T-cell (primary cell): Measurements from ENCODE around the gene ACTG2. TPM values are rescaled to one million over a fixed set of nuclear protein-coding genes. Genes with fewer than 3 reads are reported as not detected.
"Not testable (repeated sequence)": the region's sequence is repeated elsewhere in the genome, so short reads cannot be mapped to it uniquely, and the experiment has no call there.

ENCODE experiments used
- ATAC-seq, 4 experiments: fragments of 200-7000 bp in 3 of 4; fragments of 150-1000 bp in 1 of 4; cut with Tn5 transposase; replicated peaks in 1 of 4; 1 replicate in 3 of 4; 2 replicates in 1 of 4; pipeline ENCODE4 v1.10.0; 2021; ENCODE audit warnings: moderate library complexity in 3 of 4, mild to moderate bottlenecking in 2 of 4, moderate number of reproducible peaks in 1 of 4
- CTCF ChIA-PET, 2 donors: fragments of 300-600 bp; sonication (Branson Sonifier 250); formaldehyde crosslinking; loops; one replicate each; lab custom pipeline; 2022; ENCODE audit warnings: antibody characterized with exemption in 2 of 2; lab: Charles Lee
- POLR2A ChIA-PET, 2 donors: fragments of 300-600 bp; sonication (Branson Sonifier 250); formaldehyde crosslinking; loops; one replicate each; lab custom pipeline; 2022; ENCODE audit warnings: antibody characterized with exemption in 2 of 2; lab: Charles Lee
- DNase-seq, 35 experiments: peaks; one replicate each; pipeline versions ENCODE4 v3.0.0 to v3.0.0-alpha.2; 2013 to 2023
- H3K27ac ChIP-seq: one replicate; pipeline ENCODE4 v1.5.1; 2013; ENCODE audit warnings: low read length
- H3K27me3 ChIP-seq, 2 experiments: replicated peaks in 1 of 2; 1 replicate in 1 of 2; 2 replicates in 1 of 2; pipeline versions ENCODE4 v1.6.1 to v1.7.0; 2013; ENCODE audit warnings: low read length in 1 of 2, mixed read lengths in 1 of 2; ENCODE audit not compliant: control insufficient read depth in 2 of 2, insufficient read depth in 2 of 2; ENCODE audit errors: extremely low read depth in 1 of 2
- H3K36me3 ChIP-seq, 2 donors: 1 replicate in 1 of 2; 2 replicates in 1 of 2; pipeline versions ENCODE4 v1.6.1 to v1.7.0; 2013; ENCODE audit warnings: low read length in 1 of 2; ENCODE audit not compliant: control insufficient read depth in 2 of 2, insufficient read depth in 1 of 2; ENCODE audit errors: extremely low read depth in 1 of 2
- H3K4me1 ChIP-seq, 2 experiments: 1 replicate in 1 of 2; 2 replicates in 1 of 2; pipeline versions ENCODE4 v1.6.1 to v1.7.0; 2013; ENCODE audit warnings: low read length in 2 of 2, mixed read lengths in 1 of 2; ENCODE audit not compliant: insufficient read depth in 2 of 2, control insufficient read depth in 1 of 2; ENCODE audit errors: extremely low read depth in 1 of 2
- H3K4me3 ChIP-seq, 2 donors: 1 replicate in 1 of 2; 2 replicates in 1 of 2; pipeline versions ENCODE4 v1.5.1 to v1.7.0; 2013; ENCODE audit warnings: mild to moderate bottlenecking in 2 of 2, low read length in 1 of 2, moderate library complexity in 1 of 2; ENCODE audit not compliant: control insufficient read depth in 1 of 2; ENCODE audit errors: extremely low read depth in 1 of 2
- H3K9me3 ChIP-seq: 2 replicates; pipeline ENCODE4 v1.7.0; 2013
- H3K27ac Mint-ChIP-seq, 2 donors: one replicate each; pipeline ENCODE4 v1.8.0; 2020 to 2021; ENCODE audit warnings: mild to moderate bottlenecking in 2 of 2, mixed read lengths in 2 of 2
- H3K27me3 Mint-ChIP-seq, 2 donors: one replicate each; pipeline ENCODE4 v1.8.0; 2021 to 2022; ENCODE audit warnings: mixed read lengths in 2 of 2
- H3K36me3 Mint-ChIP-seq: one replicate; pipeline ENCODE4 v1.8.0; 2021; ENCODE audit warnings: mixed read lengths
- H3K4me1 Mint-ChIP-seq, 3 donors: one replicate each; pipeline ENCODE4 v1.8.0; 2020 to 2022; ENCODE audit warnings: mixed read lengths in 3 of 3, mild to moderate bottlenecking in 1 of 3
- H3K4me3 Mint-ChIP-seq, 3 donors: one replicate each; pipeline ENCODE4 v1.8.0; 2020 to 2022; ENCODE audit warnings: mild to moderate bottlenecking in 3 of 3, mixed read lengths in 3 of 3, moderate library complexity in 3 of 3
- H3K9me3 Mint-ChIP-seq, 3 donors: one replicate each; pipeline ENCODE4 v1.8.0; 2020 to 2022; ENCODE audit warnings: mixed read lengths in 3 of 3
- WGBS: methylation state at CpG from one replicate; pipeline ENCODE4 v1.1.5; 2013; ENCODE audit warnings: missing lambda C conversion rate; ENCODE audit not compliant: insufficient coverage; 5-methylcytosine and 5-hydroxymethylcytosine counted together
- total RNA-seq, 35 experiments: library from RNA in 6 of 35; stranded (reverse) in 6 of 35; fragments of 120-200 nt in 1 of 35; gene quantifications; one replicate each; pipeline versions ENCODE4 v1.2.1 to v1.2.4 and lab custom pipeline; 2013 to 2026

ACTG2 gene
- total RNA-seq, 5 donors from 2014 or later (not counting 1 experiment from before 2014, with no cell fraction given) = 0.79 to 1.3 (median 0.95) TPM; not detected in 2

- ChIA-PET POLR2A (no interaction called here), CTCF (no interaction called here)
- DNase-seq (no peak), ATAC-seq (no peak)
- no peak overlapping the region for H3K27ac Mint-ChIP-seq
- peaks cover 0 to 11% (median 2%) of the 10 kb centered on the region in 3 donors for H3K4me1 Mint-ChIP-seq
- no peaks in the 10 kb centered on the region for H3K36me3 Mint-ChIP-seq
- 100% methylated on average over 3 of the region's 4 CpGs for WGBS
- Histone ChIP-seq H3K4me1 (no peaks in the 10 kb centered on the region), H3K27me3 (no peaks in the 10 kb centered on the region), H3K9me3 (no peaks in the 10 kb centered on the region), H3K36me3 (no peaks in the 10 kb centered on the region), H3K4me3 (no peak overlapping the region), H3K27ac (no peak overlapping the region)
- H3K9me3 Mint-ChIP-seq = no peaks in the 10 kb centered on the region
- no peak overlapping the region for H3K4me3 Mint-ChIP-seq
- H3K27me3 Mint-ChIP-seq = no peaks in the 10 kb centered on the region
Observed at GRCh38 chr2:73903313-73903712, 10.5 kb downstream of the ACTG2 start.

GRCh38 chr2:73903949-73904613, 11.3 kb downstream of the ACTG2 start:
- POLR2A ChIA-PET = interaction anchor here in 1 of 2 donors (0.5 kb wide), 1 partner anchor 64 kb away, joined by 4 read pairs; no protein-coding TSS in a partner anchor
- WGBS = no CpG with 5 or more reads among the region's 5 CpGs
- H3K4me1 Mint-ChIP-seq = peaks cover 0 to 11% (median 2%) of the 10 kb centered on the region in 3 donors
- H3K4me3 ChIP-seq, H3K27ac Mint-ChIP-seq, CTCF ChIA-PET, DNase-seq, H3K9me3 Mint-ChIP-seq, H3K36me3 Mint-ChIP-seq, H3K27me3 Mint-ChIP-seq, ATAC-seq, H3K27ac ChIP-seq, H3K9me3 ChIP-seq, H3K27me3 ChIP-seq, H3K4me3 Mint-ChIP-seq, H3K4me1 ChIP-seq, H3K36me3 ChIP-seq: not testable (repeated sequence)

- Histone ChIP-seq H3K4me3 (no peak overlapping the region), H3K36me3 (no peaks in the 10 kb centered on the region), H3K27ac (no peak overlapping the region), H3K9me3 (no peaks in the 10 kb centered on the region), H3K4me1 (no peaks in the 10 kb centered on the region), H3K27me3 (no peaks in the 10 kb centered on the region)
- Mint-ChIP-seq H3K4me1 (peaks cover 0 to 11% (median 2%) of the 10 kb centered on the region in 3 donors), H3K9me3 (no peaks in the 10 kb centered on the region), H3K27me3 (no peaks in the 10 kb centered on the region), H3K4me3 (no peak overlapping the region), H3K36me3 (no peaks in the 10 kb centered on the region), H3K27ac (no peak overlapping the region)
- DNase-seq = no peak
- no peak for ATAC-seq
- ChIA-PET CTCF (no interaction called here), POLR2A (interaction anchor here in 1 of 2 donors (0.5 kb wide), 1 partner anchor 63 kb away, joined by 4 read pairs; no protein-coding TSS in a partner anchor)
- no CpG with 5 or more reads among the region's 1 CpG for WGBS
Observed at GRCh38 chr2:73904952-73905351, 12.1 kb downstream of the ACTG2 start.

GRCh38 chr2:73906847-73907505, 14.2 kb downstream of the ACTG2 start:
- no peaks in the 10 kb centered on the region for H3K27me3 Mint-ChIP-seq
- H3K36me3 ChIP-seq = no peaks in the 10 kb centered on the region
- ATAC-seq (no peak), DNase-seq (no peak)
- H3K27ac Mint-ChIP-seq = no peak overlapping the region
- no peaks in the 10 kb centered on the region for H3K4me1 ChIP-seq
- peaks cover 0 to 4% (median 2%) of the 10 kb centered on the region in 3 donors for H3K4me1 Mint-ChIP-seq
- ChIA-PET CTCF (interaction anchor here in 1 of 2 donors (0.9 to 1.3 kb wide), 4 partner anchors 81 to 244 kb away, joined by 3 to 9 read pairs (median 7); no protein-coding TSS in a partner anchor), POLR2A (no interaction called here)
- H3K27ac ChIP-seq = no peak overlapping the region
- no peaks in the 10 kb centered on the region for H3K9me3 ChIP-seq
- 93% methylated on average over 2 of the region's 5 CpGs for WGBS
- no peaks in the 10 kb centered on the region for H3K9me3 Mint-ChIP-seq
- no peaks in the 10 kb centered on the region for H3K36me3 Mint-ChIP-seq
- no peak overlapping the region for H3K4me3 Mint-ChIP-seq
- no peak overlapping the region for H3K4me3 ChIP-seq
- H3K27me3 ChIP-seq = peaks cover 0 to 3% of the 10 kb centered on the region in 2 experiments

GRCh38 chr2:73907840-73908452, 15.1 kb downstream of the ACTG2 start:
- POLR2A ChIA-PET = interaction anchor here (0.5 to 0.6 kb wide), 2 partner anchors 266 to 292 kb away, joined by 4 to 6 read pairs; no protein-coding TSS in a partner anchor
- no peaks in the 10 kb centered on the region for H3K27me3 Mint-ChIP-seq
- H3K4me1 Mint-ChIP-seq = peaks cover 0 to 2% (median 0%) of the 10 kb centered on the region in 3 donors
- no peaks in the 10 kb centered on the region for H3K9me3 Mint-ChIP-seq
- DNase-seq = peak in 33 of 35 experiments; percentile 16 to 75 (median 43)
- no peaks in the 10 kb centered on the region for H3K9me3 ChIP-seq
- H3K4me1 ChIP-seq = no peaks in the 10 kb centered on the region
- no peaks in the 10 kb centered on the region for H3K36me3 ChIP-seq
- H3K27me3 ChIP-seq = peaks cover 0 to 3% of the 10 kb centered on the region in 2 experiments
- no peaks in the 10 kb centered on the region for H3K36me3 Mint-ChIP-seq
- no peak overlapping the region for H3K4me3 Mint-ChIP-seq
- CTCF ChIA-PET = interaction anchor here (0.6 to 2.1 kb wide), 9 partner anchors 11 to 243 kb away, joined by 3 to 9 read pairs (median 7); no protein-coding TSS in a partner anchor
- H3K27ac ChIP-seq = no peak overlapping the region
- H3K27ac Mint-ChIP-seq = peak overlapping the region in 1 of 2 donors; percentile 25
- 62% methylated on average over 2 of the region's 5 CpGs for WGBS
- H3K4me3 ChIP-seq = no peak overlapping the region
- ATAC-seq = peak; percentile 80 to 99 (median 88)
